CD4-positive, alpha-beta T cell treated with Interleukin-4 for 4 hours (primary cell): ENCODE measurements around the gene BEST3.
A peak's percentile ranks its signal among the peaks of the same experiment; 100 is the strongest.

ENCODE experiments used
- DNase-seq: peaks from one replicate; pipeline ENCODE4 v3.0.0-alpha.2; 2020

The BEST3 gene

GRCh38 chr12:69698769-69699540, at the start of gene BEST3:
Gene BEST3, minus strand, starts transcription at chr12:69699303. Its CDS starts 1,505 bp downstream, at chr12:69697798.
- no peak for DNase-seq

GRCh38 chr12:69744109-69744508, 45.0 kb upstream of the BEST3 start:
- DNase-seq: no peak

- peak; percentile 59 for DNase-seq
These were observed 40.4 kb upstream of the BEST3 start for GRCh38 chr12:69739287-69740191.

GRCh38 chr12:69738351-69739286, 39.5 kb upstream of the BEST3 start, which contains the start of gene RAB3IP:
Gene RAB3IP, plus strand, starts transcription at chr12:69738860. Its CDS starts 16,549 bp downstream, at chr12:69755409.
- peak; percentile 89 for DNase-seq

- DNase-seq: no peak
These were observed 34.5 kb upstream of the BEST3 start for GRCh38 chr12:69733638-69734037.

- no peak for DNase-seq
These were observed 33.0 kb upstream of the BEST3 start for GRCh38 chr12:69732088-69732487.

GRCh38 chr12:69726922-69727321, 27.8 kb upstream of the BEST3 start:
- no peak for DNase-seq

- no peak for DNase-seq
These were observed 21.6 kb upstream of the BEST3 start for GRCh38 chr12:69720750-69721149.

- no peak for DNase-seq
These were observed 20.5 kb upstream of the BEST3 start for GRCh38 chr12:69719336-69720316.

- DNase-seq: no peak
These were observed 15.4 kb upstream of the BEST3 start for GRCh38 chr12:69714542-69714941.

GRCh38 chr12:69712826-69713225, 13.7 kb upstream of the BEST3 start:
- DNase-seq: no peak

GRCh38 chr12:69708649-69709048, 9.5 kb upstream of the BEST3 start:
- DNase-seq: no peak

- DNase-seq: no peak
These were observed 5.3 kb upstream of the BEST3 start for GRCh38 chr12:69704357-69704756.

- no peak for DNase-seq
These were observed 4.1 kb upstream of the BEST3 start for GRCh38 chr12:69703146-69703642.

GRCh38 chr12:69701826-69702225, 2.7 kb upstream of the BEST3 start:
- no peak for DNase-seq

GRCh38 chr12:69698054-69698453, 1.0 kb downstream of the BEST3 start:
- DNase-seq: no peak

- no peak for DNase-seq
These were observed 5.0 kb downstream of the BEST3 start for GRCh38 chr12:69694123-69694522.

GRCh38 chr12:69689638-69690037, 9.5 kb downstream of the BEST3 start:
- DNase-seq: no peak

- DNase-seq: peak; percentile 4
These were observed 10.4 kb downstream of the BEST3 start for GRCh38 chr12:69688471-69689427.

GRCh38 chr12:69688021-69688420, 11.1 kb downstream of the BEST3 start:
- DNase-seq: no peak
